Panc1 (cell line): ENCODE data around the gene RAB8A.

Experiments used
- CTCF ChIP-seq: fragments of 450-650 bp; IDR thresholded peaks from 2 replicates; pipeline ENCODE4 v1.5.1; 2017; ENCODE audit warnings: mild to moderate bottlenecking
- POLR2AphosphoS5 ChIP-seq: IDR thresholded peaks from 2 replicates; pipeline ENCODE4 v1.6.1; 2012; ENCODE audit warnings: mild to moderate bottlenecking, low read depth, low read length, moderate library complexity
- REST ChIP-seq, 2 experiments: IDR thresholded peaks; 2 replicates each; pipeline ENCODE4 v1.6.1; 2011 to 2012; ENCODE audit warnings: low read depth in 2 of 2, control low read depth in 1 of 2, low read length in 1 of 2, mild to moderate bottlenecking in 1 of 2, moderate library complexity in 1 of 2; ENCODE audit not compliant: insufficient read depth in 1 of 2
- SIN3A ChIP-seq: IDR thresholded peaks from 2 replicates; pipeline ENCODE4 v1.6.1; 2012; ENCODE audit warnings: low read depth, mild to moderate bottlenecking, low read length, moderate library complexity, borderline replicate concordance; ENCODE audit not compliant: insufficient read depth
- TCF7L2 ChIP-seq: IDR thresholded peaks from 2 replicates; pipeline ENCODE4 v1.6.1; 2011; ENCODE audit warnings: mild to moderate bottlenecking, low read depth, low read length, inconsistent platforms

- TF ChIP-seq CTCF, result no peak
- no peak for TF ChIP-seq SIN3A
- no peak for TF ChIP-seq TCF7L2
- TF ChIP-seq REST (IDR thresholded peaks at IDR 0.05; ENCODE audit: insufficient read depth in 1 of 2, low read depth in 2 of 2, low read length in 1 of 2), result no peak
- TF ChIP-seq POLR2AphosphoS5, result no peak
Measured at GRCh38 chr19:16127080-16127479, 15.4 kb downstream of the RAB8A start.
